GM19438 (cell line): ENCODE data around the gene TAF1B.

Experiments used
- ATAC-seq: cut with Tn5 transposase; IDR thresholded peaks from one replicate; pipeline ENCODE4 v1.9.1; 2021; ENCODE audit warnings: low read depth; ENCODE audit not compliant: unreplicated experiment

Gene TAF1B

DNA sequence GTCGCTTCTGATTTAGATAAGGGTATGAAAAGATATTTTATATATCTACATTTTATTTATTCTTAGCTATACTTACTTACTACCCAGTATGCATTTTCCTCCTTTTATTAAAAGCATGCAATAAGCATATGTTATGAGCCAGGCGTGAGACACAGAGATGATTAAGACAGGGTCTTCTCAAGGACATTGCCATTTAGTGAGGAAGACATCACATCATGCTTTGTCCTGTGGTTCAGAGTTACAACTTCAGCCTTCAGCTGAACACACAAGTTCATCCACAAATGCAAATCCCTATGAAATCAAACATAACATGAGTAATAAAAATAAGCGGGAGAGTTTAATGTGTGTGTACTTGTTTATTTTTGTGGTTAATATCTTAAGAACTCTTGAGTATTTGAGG, 138.4 kb downstream of the TAF1B start:
- no peak for ATAC-seq

DNA sequence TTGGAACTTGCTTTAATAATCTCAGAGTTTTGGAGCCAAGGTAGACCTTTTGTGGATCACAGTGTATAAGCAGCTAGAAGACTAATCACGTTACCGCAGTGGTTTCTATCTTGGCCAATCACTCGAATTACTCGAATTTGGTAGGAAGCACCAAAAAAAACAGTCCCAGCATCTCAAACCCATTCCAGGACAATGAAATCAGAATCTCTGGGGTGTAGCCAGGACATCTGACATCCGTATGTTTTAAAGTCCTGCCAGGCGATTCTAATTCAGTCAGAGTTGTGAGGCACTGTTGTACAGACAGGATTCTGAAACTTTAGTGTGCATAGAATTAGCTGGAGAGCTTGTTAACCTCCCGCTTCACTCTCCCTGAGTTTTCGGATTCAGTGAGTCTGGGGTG, 139.0 kb downstream of the TAF1B start:
- no peak for ATAC-seq

DNA sequence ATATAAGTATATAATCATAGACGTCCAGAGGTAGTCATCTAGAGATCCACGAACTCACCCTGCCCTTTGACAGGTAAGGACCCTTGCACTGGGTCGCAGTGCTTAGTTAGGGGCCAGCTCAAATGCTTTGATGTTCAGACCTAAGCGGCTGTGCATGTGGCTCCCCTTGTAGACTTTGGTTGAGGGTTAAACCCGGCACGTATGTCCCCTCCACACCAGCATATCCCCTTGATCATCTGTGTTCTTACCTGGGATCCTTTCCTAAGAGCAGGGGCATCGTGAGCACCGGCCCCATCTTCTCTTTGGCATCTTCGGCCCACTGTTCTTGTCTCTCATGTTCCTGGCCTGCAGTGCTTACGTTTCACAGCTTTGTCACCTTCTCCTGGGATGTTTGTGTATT, 139.6 kb downstream of the TAF1B start:
- no peak for ATAC-seq

DNA sequence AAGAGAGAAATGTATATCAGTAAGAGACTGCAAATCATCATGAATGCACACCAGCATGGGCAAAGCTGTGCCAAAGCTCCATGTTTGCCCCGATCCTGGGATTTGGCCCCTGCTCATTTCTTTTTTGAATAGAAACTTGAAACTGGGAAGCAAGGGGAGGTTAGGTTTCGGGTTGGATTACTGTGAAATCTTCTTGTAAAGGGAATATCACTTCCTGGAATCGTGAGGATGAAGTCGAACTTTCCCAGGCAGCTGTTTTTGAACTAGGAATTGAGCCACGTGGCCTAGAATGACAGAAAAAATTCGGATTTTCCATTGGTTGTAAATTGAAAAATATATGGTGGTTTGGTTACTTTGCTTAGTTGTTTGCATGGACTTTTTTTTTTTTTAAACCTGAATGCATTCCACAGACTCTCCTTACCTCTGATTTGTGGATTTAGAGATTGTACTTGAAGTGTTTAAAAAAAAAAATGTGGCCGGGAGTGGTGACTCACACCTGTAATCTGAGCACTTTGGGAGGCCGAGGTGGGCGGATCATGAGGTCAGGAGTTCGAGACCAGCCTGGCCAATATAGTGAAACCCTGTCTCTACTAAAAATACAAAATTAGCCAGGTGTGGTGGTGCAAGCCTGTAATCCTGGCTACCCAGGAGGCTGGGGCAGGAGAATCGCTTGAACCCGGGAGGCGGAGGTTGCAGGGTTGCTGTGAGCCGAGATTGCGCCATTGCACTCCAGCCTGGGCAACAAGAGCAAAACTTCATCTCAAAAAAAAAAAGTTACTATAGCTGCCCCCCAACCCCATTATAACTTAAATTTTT, 140.3 kb downstream of the TAF1B start:
- ATAC-seq: no peak
